ENCODE measurements around the gene DUSP9.
A peak's percentile ranks its signal among the peaks of the same experiment; 100 is the strongest.
"Not testable (repeated sequence)": the region's sequence is repeated elsewhere in the genome, so short reads cannot be mapped to it uniquely, and the experiment has no call there.

DUSP9 gene

GRCh38 chrX:153646620-153647373, at the start of gene DUSP9:
TSS of gene DUSP9 (plus strand) at chrX:153647203. CDS start at chrX:153647954, 751 bp downstream.
- H3K27me3 ChIP-seq (ENCODE audit: control insufficient read depth, insufficient read depth, low read length), result peaks cover 64% of the 10 kb centered on the region
- H3K9me3 ChIP-seq (ENCODE audit: control insufficient read depth, low read length), result no peaks in the 10 kb centered on the region
- no peak within 1 kb of the TSS for H3K4me3 ChIP-seq (ENCODE audit: low read length)
- H3K9ac ChIP-seq (ENCODE audit: low read length), result no peak within 1 kb of the TSS
- H3K4me1 ChIP-seq (ENCODE audit: control insufficient read depth, insufficient read depth, low read length), result no peaks in the 10 kb centered on the region
- no peaks in the 10 kb centered on the region for H3K36me3 ChIP-seq (ENCODE audit: control insufficient read depth, insufficient read depth, low read length)

DNA sequence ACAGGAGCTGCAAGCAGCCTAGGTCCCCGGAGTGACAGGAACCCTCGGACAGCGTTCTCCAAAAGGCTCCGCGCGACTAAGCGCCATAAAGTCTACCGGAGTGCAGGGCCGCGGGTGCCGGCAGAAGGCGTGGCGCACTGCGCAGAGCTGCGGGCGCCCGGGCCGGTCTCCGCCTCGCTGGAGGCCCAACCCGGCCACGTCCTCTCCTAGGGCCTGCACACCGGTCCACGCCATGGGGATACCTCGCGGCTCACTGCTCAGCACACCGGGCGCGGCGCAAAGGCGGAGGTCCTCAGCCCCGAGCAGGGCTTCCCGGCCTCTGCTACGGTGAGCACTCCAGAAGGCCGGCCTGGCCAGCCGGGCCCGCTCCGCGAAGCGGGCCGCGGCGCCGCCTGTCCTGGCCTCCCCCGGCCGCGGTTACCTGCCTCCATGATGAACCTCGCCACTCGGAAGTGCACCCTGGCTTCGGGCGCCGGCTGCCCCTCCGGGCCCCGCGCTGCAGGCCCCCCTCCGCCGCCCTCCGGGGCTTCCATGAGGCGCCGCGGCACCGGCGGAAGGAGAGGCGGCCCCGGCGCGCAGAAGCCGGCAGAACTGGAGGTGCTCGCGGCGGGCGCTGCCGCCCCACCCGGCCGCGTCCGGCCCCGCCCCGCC, 48.3 kb upstream of the DUSP9 start, which contains the start of gene CCNQ:
CCNQ (minus strand) TSS at position 599 of the 651 bp plus-strand sequence; CDS start at position 533, 66 bp downstream.
- Histone ChIP-seq H3K4me1 (ENCODE audit: control insufficient read depth, insufficient read depth, low read length) (no peaks in the 10 kb centered on the region), H3K36me3 (ENCODE audit: control insufficient read depth, insufficient read depth, low read length) (no peaks in the 10 kb centered on the region), H3K9ac (ENCODE audit: low read length) (peak within 1 kb of the TSS; percentile 47), H3K4me3 (ENCODE audit: low read length) (peak within 1 kb of the TSS; percentile 41), H3K9me3 (ENCODE audit: control insufficient read depth, low read length) (no peaks in the 10 kb centered on the region), H3K27me3 (ENCODE audit: control insufficient read depth, insufficient read depth, low read length) (no peaks in the 10 kb centered on the region)

DNA sequence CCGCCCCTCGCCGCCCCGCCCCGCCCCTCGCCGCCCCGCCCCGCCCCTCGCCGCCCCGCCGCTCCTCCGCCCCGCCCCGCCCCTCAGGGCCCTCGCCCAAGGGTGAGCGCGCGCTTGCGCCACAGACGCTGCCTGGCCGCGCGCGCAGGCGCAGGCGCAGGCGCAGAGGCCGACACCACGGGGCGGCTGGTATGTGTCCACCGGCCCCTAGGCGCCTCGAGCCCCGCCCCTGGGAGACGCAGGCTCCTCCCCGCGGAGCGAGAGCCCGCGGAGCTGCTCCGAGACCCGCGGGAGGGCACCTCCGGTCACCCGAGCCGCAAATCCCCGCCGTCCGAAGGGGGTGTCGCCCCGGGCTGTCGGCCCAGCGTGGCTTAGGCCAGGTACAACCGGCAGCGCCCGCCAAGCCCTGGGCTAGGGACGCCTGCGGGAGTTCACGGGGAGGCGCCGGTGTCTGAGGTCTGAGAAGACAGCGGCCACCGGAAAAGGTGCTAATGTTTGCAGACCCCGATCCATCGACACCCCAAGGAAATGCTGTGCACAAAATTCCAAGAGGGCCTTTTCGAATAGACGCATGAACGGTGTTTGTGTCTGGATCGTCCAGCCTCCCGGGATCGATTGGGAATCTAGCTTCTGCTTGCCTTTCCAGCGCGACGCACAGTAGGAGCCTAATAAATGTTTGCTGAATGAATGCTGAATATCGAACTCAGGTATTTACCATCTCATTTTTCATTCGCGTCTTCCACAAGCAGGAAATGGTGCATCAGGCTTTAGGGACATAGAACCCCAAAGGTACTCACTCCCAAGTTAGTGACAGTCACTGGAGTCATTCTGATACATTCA, 47.6 kb upstream of the DUSP9 start:
- no peaks in the 10 kb centered on the region for H3K27me3 ChIP-seq (ENCODE audit: control insufficient read depth, insufficient read depth, low read length)
- H3K4me1 ChIP-seq (ENCODE audit: control insufficient read depth, insufficient read depth, low read length), result no peaks in the 10 kb centered on the region
- H3K9ac ChIP-seq (ENCODE audit: low read length), result peak overlapping the region; percentile 47
- H3K9me3 ChIP-seq (ENCODE audit: control insufficient read depth, low read length), result no peaks in the 10 kb centered on the region
- H3K4me3 ChIP-seq (ENCODE audit: low read length), result no peak overlapping the region
- no peaks in the 10 kb centered on the region for H3K36me3 ChIP-seq (ENCODE audit: control insufficient read depth, insufficient read depth, low read length)

- Histone ChIP-seq H3K4me1 (ENCODE audit: control insufficient read depth, insufficient read depth, low read length) (no peaks in the 10 kb centered on the region), H3K9ac (ENCODE audit: low read length) (peak overlapping the region; percentile 47)
Observed at GRCh38 chrX:153600032-153600373, 47.0 kb upstream of the DUSP9 start.

GRCh38 chrX:153600921-153601320, 46.1 kb upstream of the DUSP9 start:
- Histone ChIP-seq H3K4me1 (ENCODE audit: control insufficient read depth, insufficient read depth, low read length) (no peaks in the 10 kb centered on the region), H3K9ac (ENCODE audit: low read length) (no peak overlapping the region), H3K4me3 (ENCODE audit: low read length) (no peak overlapping the region), H3K36me3 (ENCODE audit: control insufficient read depth, insufficient read depth, low read length) (no peaks in the 10 kb centered on the region), H3K9me3 (ENCODE audit: control insufficient read depth, low read length) (no peaks in the 10 kb centered on the region), H3K27me3 (ENCODE audit: control insufficient read depth, insufficient read depth, low read length) (no peaks in the 10 kb centered on the region)

More at GRCh38 chrX:153600032-153600373, 47.0 kb upstream of the DUSP9 start:
- Histone ChIP-seq H3K36me3 (ENCODE audit: control insufficient read depth, insufficient read depth, low read length) (no peaks in the 10 kb centered on the region), H3K9me3 (ENCODE audit: control insufficient read depth, low read length) (no peaks in the 10 kb centered on the region), H3K27me3 (ENCODE audit: control insufficient read depth, insufficient read depth, low read length) (no peaks in the 10 kb centered on the region), H3K4me3 (ENCODE audit: low read length) (no peak overlapping the region)

GRCh38 chrX:153601511-153602110, 45.4 kb upstream of the DUSP9 start:
- Histone ChIP-seq H3K27me3 (ENCODE audit: control insufficient read depth, insufficient read depth, low read length) (no peaks in the 10 kb centered on the region), H3K4me1 (ENCODE audit: control insufficient read depth, insufficient read depth, low read length) (no peaks in the 10 kb centered on the region), H3K9me3 (ENCODE audit: control insufficient read depth, low read length) (no peaks in the 10 kb centered on the region), H3K36me3 (ENCODE audit: control insufficient read depth, insufficient read depth, low read length) (no peaks in the 10 kb centered on the region), H3K9ac (ENCODE audit: low read length) (no peak overlapping the region), H3K4me3 (ENCODE audit: low read length) (no peak overlapping the region)

DNA sequence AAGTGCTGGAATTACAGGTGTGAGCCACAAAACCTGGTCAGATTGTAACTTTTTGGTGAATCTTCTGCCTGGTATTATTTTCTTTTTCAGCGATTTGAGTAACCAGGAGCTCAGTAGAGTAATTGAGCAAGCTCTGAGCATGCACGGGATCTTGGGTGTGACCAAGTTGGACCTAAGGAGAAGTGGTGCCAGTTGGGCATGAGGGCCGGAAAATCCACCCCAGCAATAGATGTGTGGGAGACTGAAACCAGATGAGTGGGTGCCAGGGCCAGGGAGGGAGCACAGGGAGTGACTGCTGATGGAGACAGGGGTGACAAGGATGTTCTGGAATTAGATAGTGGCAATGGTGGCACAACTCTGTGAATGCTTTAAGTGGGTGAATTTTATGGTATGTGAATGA, 44.4 kb upstream of the DUSP9 start:
- no peak overlapping the region for H3K9ac ChIP-seq (ENCODE audit: low read length)
- no peaks in the 10 kb centered on the region for H3K9me3 ChIP-seq (ENCODE audit: control insufficient read depth, low read length)
- H3K27me3 ChIP-seq (ENCODE audit: control insufficient read depth, insufficient read depth, low read length), result no peaks in the 10 kb centered on the region
- H3K4me3 ChIP-seq (ENCODE audit: low read length), result no peak overlapping the region
- H3K36me3 ChIP-seq (ENCODE audit: control insufficient read depth, insufficient read depth, low read length), result no peaks in the 10 kb centered on the region
- H3K4me1 ChIP-seq (ENCODE audit: control insufficient read depth, insufficient read depth, low read length), result no peaks in the 10 kb centered on the region

GRCh38 chrX:153603131-153603656, 43.8 kb upstream of the DUSP9 start:
- Histone ChIP-seq H3K27me3 (ENCODE audit: control insufficient read depth, insufficient read depth, low read length) (no peaks in the 10 kb centered on the region), H3K36me3 (ENCODE audit: control insufficient read depth, insufficient read depth, low read length) (no peaks in the 10 kb centered on the region)

DNA sequence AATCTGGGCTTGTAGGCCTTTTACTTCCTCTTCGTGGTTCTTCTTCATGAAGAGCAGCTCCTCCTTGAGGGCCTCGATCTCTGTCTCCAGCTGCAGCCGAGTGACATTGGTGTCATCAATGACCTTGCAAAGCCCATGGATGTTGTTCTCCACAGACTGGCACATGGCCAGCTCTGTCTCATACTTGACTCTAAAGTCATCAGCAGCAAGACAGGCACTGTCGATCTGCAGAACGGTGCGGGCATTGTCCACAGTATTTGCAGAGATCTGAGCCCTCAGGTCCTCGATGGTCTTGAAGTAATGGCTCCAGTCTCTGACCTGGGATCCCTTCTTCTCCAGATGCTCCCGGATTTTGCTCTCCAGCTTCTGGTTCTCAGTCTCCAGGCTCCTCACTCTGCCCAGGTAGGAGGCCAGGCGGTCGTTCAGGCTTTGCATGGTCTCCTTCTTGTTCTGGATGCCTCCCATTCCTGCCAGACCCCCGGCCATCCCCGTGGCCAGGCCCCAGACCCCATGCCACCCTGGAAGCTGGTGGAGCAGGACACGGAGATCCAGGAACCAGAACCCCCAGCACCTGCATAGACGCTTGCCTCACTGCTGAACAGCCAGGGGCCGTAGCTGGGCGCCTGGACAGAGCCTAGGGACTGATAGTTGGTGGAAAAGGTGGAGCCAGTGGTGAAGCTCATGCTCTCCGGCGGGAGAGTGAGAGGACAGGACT, 42.2 kb upstream of the DUSP9 start:
- not testable (repeated sequence) for H3K4me1 ChIP-seq (ENCODE audit: control insufficient read depth, insufficient read depth, low read length); H3K36me3 ChIP-seq (ENCODE audit: control insufficient read depth, insufficient read depth, low read length); H3K9ac ChIP-seq (ENCODE audit: low read length); H3K4me3 ChIP-seq (ENCODE audit: low read length); H3K27me3 ChIP-seq (ENCODE audit: control insufficient read depth, insufficient read depth, low read length); H3K9me3 ChIP-seq (ENCODE audit: control insufficient read depth, low read length)

More at GRCh38 chrX:153603131-153603656, 43.8 kb upstream of the DUSP9 start:
- Histone ChIP-seq H3K9me3 (ENCODE audit: control insufficient read depth, low read length) (no peaks in the 10 kb centered on the region), H3K4me1 (ENCODE audit: control insufficient read depth, insufficient read depth, low read length) (no peaks in the 10 kb centered on the region), H3K4me3 (ENCODE audit: low read length) (no peak overlapping the region), H3K9ac (ENCODE audit: low read length) (no peak overlapping the region)

DNA sequence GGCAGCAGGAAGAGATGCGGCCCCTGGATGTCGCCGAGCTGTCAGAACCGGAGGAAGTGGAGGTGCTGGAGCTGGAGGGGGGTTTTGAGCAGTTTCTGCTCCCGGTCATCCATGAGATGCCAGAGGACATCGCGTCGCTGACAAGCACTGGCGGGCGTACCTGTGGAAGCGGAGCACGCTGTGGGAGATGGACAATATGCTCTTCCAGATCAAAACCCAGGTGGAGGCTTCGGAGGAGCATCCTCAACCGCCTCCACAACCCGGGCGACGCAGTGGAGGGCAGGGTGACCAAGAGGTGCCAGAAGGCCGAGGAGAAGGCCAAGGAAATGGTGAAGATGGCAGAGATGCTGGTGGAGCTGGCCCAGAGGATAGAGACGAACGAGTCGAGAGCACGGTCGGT, 40.5 kb upstream of the DUSP9 start:
- Histone ChIP-seq H3K9ac (ENCODE audit: low read length) (no peak overlapping the region), H3K4me3 (ENCODE audit: low read length) (no peak overlapping the region), H3K36me3 (ENCODE audit: control insufficient read depth, insufficient read depth, low read length) (no peaks in the 10 kb centered on the region), H3K9me3 (ENCODE audit: control insufficient read depth, low read length) (no peaks in the 10 kb centered on the region), H3K27me3 (ENCODE audit: control insufficient read depth, insufficient read depth, low read length) (no peaks in the 10 kb centered on the region), H3K4me1 (ENCODE audit: control insufficient read depth, insufficient read depth, low read length) (peaks cover 4% of the 10 kb centered on the region)

DNA sequence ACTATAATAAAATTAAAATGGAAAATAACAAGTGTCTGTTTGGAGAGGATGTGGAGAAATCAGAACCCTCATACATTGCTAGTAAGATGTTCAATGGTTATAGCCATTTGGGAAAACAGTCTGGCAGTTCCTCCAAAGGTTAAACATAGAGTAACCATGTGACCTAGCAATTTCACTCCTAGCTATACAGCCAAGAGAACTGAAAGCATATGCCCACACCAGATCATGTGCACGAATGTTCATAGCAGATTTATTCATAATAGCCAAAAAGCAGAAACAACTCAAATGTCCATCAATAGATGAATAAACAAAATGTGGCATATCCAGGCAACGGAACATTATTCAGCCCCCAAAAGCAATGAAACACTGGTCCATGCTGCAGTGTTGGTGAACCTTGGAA, 38.6 kb upstream of the DUSP9 start:
- no peak overlapping the region for H3K9ac ChIP-seq (ENCODE audit: low read length)
- no peaks in the 10 kb centered on the region for H3K9me3 ChIP-seq (ENCODE audit: control insufficient read depth, low read length)
- no peaks in the 10 kb centered on the region for H3K36me3 ChIP-seq (ENCODE audit: control insufficient read depth, insufficient read depth, low read length)
- no peaks in the 10 kb centered on the region for H3K27me3 ChIP-seq (ENCODE audit: control insufficient read depth, insufficient read depth, low read length)
- H3K4me1 ChIP-seq (ENCODE audit: control insufficient read depth, insufficient read depth, low read length), result peaks cover 4% of the 10 kb centered on the region
- no peak overlapping the region for H3K4me3 ChIP-seq (ENCODE audit: low read length)
